ENCODE measurements around the gene ARL15.

The ARL15 gene

DNA sequence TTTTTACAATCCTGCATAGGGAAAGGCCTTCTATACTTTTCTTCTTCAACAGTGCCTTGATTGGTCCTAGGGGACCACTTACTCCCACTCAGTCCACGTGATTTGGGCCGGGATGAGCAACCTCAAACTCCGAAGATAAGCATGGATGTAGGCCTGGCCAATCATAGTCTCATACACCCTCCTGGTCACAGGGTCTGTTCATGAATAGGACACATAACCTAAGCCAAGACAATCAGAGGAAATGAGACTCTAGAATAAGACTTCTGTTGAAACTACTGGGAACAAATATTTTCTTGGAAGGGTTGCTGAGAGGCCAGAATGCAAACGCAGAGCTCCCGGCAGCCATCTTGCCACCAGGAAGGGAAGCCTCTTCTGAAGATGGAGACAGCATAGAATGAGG, 68.1 kb downstream of the ARL15 start:
- no peak for DNase-seq

DNA sequence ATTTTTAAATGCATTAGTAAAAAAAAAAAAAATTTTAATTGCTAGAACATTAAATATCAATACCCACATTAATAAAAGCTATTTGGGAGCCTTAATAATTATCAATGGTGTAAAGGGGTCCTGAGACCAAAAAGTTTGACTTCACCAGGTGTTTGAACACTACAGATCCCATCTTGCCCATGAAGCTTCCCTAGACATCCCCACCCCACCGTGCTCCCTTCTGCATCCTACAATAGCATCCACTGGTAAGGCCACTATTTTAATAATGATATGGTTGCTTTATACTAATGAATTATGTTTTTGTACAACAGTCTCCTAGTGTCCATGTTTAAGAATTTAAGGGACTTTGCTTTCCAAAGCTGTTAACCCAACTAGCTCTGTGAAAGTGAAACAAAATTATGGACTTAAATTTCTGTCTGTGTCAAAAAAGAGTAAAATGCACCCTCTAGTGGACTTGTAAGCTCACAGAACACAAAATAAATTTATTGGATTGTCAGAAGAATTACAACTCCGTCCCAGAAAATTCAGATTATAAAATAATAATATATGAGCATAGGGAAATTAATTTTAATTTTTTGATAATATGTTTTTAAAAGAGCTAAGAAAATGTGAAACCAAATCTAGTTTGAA, 76.0 kb downstream of the ARL15 start:
- peak; percentile 28 for DNase-seq

DNA sequence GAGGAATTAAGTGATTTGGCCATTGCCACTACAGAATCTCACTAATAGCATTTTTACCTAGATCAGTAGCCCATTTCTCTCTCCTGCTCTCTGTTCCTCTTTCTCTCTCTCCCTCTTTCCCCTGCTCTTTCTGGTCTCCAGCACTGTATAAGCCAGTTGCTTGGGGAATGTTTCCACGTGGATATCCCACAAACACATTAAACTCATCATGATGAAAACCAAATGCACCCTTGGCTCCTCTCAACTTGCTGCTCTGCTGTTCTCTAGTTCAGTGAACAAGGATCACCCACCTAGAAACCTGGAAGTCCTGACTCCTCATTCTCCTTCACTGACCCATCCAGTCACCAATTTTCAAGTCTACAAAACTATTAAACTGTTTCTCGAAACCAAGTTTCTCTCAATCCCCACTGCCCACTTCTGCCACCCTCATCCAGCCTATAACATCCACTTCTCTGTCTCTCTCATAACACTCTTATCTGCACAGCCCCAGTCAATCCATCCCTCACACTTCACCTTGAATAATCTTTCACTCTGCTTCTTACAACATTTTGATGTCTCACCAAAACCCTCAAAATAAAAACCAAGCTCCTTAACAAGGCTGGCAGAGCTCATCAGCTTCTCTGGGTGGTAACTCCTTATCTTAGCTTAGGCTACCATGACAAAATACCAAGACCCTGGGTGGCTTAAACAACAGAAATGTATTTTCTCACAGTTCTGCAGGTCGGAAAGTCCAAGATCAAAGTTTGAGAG, 79.3 kb downstream of the ARL15 start:
- no peak for DNase-seq

DNA sequence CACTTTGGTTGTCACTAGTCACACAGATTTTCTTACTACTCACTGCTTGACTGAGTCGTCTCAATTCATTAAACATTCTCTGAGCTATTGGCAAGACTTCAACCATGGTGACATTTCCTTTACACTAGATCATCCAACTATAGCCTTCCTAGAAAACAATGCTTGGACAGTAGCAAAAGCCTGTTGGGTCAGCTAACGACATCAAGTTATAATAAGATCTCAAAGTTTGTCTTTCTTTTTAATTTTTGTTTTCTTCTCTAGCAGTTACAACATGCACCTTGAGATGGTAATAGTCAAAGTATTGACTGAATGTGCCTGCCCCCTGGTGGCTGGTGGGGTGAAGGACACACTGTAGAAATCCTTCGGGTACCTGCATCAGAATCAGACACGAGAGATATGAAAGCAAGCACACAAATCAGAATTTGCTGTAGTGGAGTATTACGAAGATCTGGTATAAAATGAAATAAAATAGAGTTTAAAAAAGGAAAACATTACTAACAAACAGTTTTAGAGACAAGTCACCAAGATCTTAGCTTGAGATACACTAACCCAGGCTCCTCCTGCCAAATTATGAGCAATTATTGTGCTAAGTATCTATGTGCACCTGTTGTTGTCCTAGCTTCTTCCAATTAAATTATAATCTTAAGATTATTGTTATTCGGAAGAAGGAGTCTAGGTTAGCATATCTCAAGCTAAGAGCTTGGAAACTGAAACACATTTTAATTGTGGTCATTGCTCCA, 81.2 kb downstream of the ARL15 start:
- peak; percentile 70 for DNase-seq

DNA sequence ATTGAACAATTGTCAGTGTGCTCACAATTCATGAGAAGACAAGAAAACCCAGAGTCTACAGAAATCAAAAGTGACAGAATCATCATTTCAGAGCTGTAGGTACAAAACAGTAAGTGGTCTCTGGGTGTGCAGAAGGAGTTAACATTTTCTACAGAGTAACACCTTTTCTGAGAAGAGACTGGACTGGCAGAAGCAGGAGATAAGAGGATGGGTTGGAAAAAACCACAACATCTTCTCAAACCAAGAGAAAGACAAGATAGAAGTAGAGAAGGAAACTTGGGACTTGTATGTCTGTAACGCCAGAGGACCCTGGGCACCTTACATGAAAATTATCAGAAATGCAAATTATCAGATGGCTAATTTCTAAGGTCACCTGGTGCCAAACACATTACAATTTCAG, 82.6 kb downstream of the ARL15 start:
- DNase-seq: no peak

- DNase-seq: no peak
These were observed 83.3 kb downstream of the ARL15 start for GRCh38 chr5:54227109-54227508.

- peak; percentile 79 for DNase-seq
These were observed 84.2 kb downstream of the ARL15 start for GRCh38 chr5:54226215-54226614.

GRCh38 chr5:54224103-54224826, 86.1 kb downstream of the ARL15 start:
- no peak for DNase-seq

- DNase-seq: no peak
These were observed 88.0 kb downstream of the ARL15 start for GRCh38 chr5:54222336-54222735.

- DNase-seq: no peak
These were observed 89.2 kb downstream of the ARL15 start for GRCh38 chr5:54221135-54221534.

DNA sequence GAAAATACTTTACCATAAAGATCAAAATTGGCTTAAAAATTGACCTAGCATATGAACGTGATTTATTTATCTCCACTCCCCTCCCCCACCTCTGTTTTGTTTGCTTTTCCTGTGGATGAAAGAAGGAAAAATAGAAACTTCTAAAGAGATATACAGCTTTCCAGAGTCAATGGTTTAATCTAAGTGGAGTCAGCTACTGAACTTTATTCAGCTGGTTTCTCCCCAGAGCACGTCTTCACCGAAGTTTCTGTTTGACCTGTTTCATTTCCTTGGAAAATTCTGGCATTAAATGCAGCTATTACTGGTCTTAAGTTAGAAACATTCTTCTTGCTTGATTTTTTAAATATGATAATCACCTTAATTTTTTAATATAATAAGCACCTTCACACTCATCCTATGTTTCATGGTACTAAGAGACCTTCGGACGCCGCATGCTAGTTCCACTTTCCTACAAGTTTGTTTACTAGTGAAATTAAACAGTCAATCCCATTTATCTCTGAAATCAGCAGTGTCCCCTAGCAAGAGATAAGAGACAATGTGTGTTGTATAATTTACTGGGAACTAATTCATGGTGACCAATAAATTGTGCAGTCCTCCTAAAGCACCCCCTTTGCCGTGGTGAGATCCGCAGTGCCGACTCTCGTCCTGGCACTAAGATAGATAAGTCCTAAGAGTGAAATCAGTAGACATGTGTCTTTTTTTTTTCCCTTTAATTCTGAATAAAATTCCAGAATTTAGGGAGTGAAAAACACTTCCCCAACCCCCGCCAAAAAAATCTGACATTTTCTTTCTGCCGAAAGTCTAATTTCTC, 89.9 kb downstream of the ARL15 start:
- no peak for DNase-seq

DNA sequence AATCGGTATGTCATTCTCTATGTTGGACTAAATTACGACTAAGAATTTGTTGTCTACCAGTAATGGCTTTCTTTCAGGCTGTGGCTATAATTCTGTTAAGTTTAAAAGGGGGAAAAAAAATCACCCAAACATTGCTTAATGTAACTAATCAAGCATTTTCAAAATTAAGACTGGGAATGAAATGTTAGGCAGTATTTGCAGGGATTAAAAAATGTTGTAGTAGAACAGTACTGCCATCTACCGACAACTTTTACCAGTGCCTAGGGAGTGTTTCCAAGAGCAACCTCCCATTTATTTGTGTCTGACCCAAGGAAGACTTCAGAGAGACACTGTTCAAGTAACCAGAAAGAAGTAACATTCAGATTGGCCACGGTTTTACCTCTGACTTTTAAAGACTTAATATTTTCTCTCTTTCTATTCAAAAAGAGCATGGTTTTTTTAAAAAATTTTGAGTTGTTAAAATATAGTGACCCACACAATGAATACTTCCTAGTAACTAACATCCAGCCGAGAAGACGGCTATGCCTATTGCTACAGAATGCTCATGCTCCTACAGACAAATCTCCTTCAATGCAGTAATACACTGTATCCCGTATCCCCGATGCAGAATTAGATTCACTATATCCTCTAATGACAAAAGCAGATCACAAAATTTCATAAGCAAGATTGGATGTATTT, 92.4 kb downstream of the ARL15 start:
- DNase-seq: peak; percentile 81

DNA sequence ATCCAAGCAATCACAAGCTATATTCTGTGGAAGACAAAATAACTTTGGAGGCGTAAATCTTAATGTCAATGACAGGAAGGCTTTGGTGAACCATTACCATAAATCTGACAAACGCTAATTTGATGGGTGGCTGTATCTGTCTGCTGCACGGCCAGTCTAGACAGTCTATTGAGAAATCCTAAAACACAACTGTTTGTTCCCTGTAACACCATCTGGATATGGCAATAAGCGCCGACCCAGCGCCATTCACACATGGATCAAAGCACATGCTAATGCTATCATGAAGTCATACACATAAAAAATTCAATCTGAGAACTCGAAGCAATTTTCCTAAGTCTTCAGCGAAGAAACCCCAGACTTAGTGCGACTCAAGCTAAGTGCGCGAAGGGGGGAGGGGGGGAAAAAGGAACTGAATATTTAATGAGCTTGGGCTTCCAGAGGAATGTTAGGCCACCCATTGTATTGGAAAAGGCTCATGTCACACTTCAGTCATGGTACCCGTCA, 95.1 kb downstream of the ARL15 start:
- peak; percentile 91 for DNase-seq

DNA sequence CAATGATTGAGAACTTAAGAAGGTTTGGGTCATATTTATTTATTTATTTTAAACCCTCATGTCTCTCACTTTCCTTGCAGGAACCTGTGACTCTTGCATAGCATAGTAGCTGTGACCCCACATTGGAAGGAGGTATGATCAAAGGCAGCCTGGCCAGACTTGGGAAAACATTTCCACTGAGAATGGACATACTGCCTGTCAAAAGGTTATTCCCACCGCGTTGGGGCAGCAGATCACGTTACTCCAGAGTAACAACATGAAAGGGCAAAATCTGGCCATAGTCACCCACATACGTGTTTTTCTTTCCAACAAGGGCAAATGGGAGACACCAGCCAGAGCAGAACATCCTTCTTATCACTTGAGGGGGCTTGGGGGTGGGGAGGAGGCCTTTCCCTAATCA, 95.7 kb downstream of the ARL15 start:
- peak; percentile 70 for DNase-seq

- DNase-seq: peak; percentile 17
These were observed 98.0 kb downstream of the ARL15 start for GRCh38 chr5:54212331-54212730.

- no peak for DNase-seq
These were observed 98.5 kb downstream of the ARL15 start for GRCh38 chr5:54211912-54212311.

DNA sequence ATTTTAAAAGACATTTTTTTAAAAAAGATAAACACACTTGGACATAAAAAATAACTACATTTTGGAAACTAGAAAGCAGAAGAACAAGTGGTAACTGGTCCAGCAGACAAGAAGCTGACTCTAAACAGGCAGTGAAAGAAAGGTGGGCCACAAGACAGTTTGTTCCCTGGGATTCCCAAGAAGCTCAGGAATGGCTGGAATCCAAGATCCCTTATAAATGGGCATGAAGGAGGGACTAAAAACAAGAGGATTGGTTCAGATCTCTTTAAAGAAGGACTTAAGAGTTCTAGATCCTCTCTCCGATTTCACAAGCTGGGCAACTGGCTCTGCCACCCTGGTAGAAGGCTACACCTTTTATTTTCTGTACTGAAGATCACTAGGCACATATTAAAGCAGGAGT, 102.8 kb downstream of the ARL15 start:
- DNase-seq: no peak

DNA sequence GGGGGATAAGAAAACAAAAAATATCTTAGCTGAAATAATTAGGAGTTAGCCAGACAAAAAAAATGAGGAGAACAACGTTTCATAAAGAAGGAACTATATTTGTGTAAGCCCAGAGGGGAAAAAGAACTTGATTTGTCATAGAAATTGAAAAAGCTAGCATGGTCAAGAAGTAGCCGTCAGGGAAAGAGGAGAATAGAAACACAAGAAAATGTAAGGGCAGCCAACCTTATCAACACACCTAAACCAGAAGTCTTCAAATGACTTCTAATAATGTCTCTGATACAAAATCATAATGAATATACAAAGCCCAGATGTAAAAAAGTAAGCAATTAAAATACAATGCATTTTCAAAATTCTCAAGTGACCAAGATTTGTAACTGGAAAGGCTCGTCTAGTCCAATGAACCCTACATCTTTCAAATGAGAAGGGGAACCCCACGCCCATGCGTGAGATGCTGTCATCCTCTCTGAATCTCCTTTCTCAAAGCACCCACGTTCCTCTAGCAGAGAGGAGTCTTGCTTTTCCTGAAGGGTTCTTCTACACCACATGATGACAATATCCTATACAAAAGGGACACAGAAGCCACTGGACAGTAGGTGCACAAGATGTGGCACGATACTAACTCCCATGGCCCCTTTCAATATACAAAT, 103.7 kb downstream of the ARL15 start:
- DNase-seq: no peak

DNA sequence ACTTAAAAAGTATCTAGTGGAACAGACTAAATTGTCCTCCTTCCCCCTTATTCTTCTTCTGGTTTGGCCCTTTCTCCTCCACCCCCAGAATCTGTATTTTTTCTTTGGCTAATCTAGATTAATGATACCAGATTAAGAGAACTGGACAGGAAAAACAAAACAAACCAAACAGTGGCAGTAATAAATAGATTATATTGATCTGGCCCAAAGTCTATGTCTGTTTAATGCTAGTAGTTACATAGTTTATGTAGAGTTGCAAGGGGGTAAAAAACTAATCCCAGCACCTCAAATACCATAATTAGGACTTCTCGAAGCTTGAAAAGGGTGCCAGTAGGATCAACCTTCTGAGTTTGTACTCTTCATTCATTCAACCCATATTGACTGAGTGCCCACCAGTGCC, 104.5 kb downstream of the ARL15 start:
- DNase-seq: peak; percentile 77

DNA sequence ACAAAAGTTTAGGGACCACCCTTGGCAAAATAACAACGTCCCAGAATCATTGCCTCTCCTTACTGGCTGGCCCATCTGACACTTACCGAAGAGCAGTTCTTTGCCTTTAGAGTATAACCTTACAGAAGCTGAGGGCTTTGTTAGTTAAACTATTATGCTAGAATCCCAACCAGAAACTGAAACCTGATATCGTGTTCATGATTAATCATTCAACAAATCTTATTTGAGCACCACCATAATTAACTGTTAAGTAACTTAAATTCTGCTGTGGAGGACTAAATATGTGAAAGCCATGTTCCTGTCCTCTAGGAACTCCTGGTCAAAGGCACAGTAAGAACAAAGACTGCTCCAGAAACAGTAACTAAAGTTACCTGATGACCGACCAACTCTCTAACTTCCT, 104.9 kb downstream of the ARL15 start:
- peak; percentile 86 for DNase-seq

GRCh38 chr5:54197018-54197417, 113.4 kb downstream of the ARL15 start:
- DNase-seq: no peak

Data from NCI-H82 (cell line).